Progenitor cell of endocrine pancreas (in vitro differentiated cells): ENCODE data around the gene CLASRP. TPM values are rescaled to one million over a fixed set of nuclear protein-coding genes. Genes with fewer than 3 reads are reported as not detected.

ENCODE experiments used
- DNase-seq: peaks from one replicate; pipeline ENCODE4 v3.0.0; 2021; ENCODE audit warnings: low spot score; ENCODE audit not compliant: unreplicated experiment
- H3K27ac Mint-ChIP-seq: 2 replicates; pipeline ENCODE4 v1.8.0; 2021; ENCODE audit warnings: mild to moderate bottlenecking, moderate library complexity, mixed read lengths
- H3K27me3 Mint-ChIP-seq: 2 replicates; pipeline ENCODE4 v1.8.0; 2021; ENCODE audit warnings: mixed read lengths
- H3K36me3 Mint-ChIP-seq: 2 replicates; pipeline ENCODE4 v1.8.0; 2022; ENCODE audit warnings: mixed read lengths; ENCODE audit not compliant: insufficient read depth
- H3K4me1 Mint-ChIP-seq: 2 replicates; pipeline ENCODE4 v1.8.0; 2021; ENCODE audit warnings: low read depth, mixed read lengths
- H3K4me3 Mint-ChIP-seq: 2 replicates; pipeline ENCODE4 v1.8.0; 2021; ENCODE audit warnings: low read depth, mild to moderate bottlenecking, moderate library complexity, mixed read lengths
- H3K9me3 Mint-ChIP-seq: 2 replicates; pipeline ENCODE4 v1.8.0; 2021; ENCODE audit warnings: low read depth, mixed read lengths
- CTCF ChIP-seq: fragments of 200-600 bp; sonication (generic); IDR thresholded peaks from one replicate; pipeline ENCODE4 v1.5.0; 2021; ENCODE audit warnings: antibody characterized with exemption, mild to moderate bottlenecking; ENCODE audit not compliant: unreplicated experiment
- total RNA-seq: library from RNA; stranded (reverse); gene quantifications from 2 replicates; pipeline ENCODE4 v1.2.1, GENCODE V29; 2021

Gene CLASRP
- total RNA-seq, 1 donor from 2014 or later = 111 TPM

GRCh38 chr19:45016388-45017314 is 22.2 kb upstream of the CLASRP start:
- H3K27ac Mint-ChIP-seq = no peak overlapping the region

GRCh38 chr19:45019187-45019586 is 19.7 kb upstream of the CLASRP start:
- Mint-ChIP-seq H3K27ac (no peak overlapping the region), H3K27me3 (no peaks in the 10 kb centered on the region), H3K4me3 (no peak overlapping the region), H3K9me3 (no peaks in the 10 kb centered on the region), H3K36me3 (no peaks in the 10 kb centered on the region), H3K4me1 (no peaks in the 10 kb centered on the region)
- DNase-seq = no peak
- no peak for TF ChIP-seq CTCF

More at GRCh38 chr19:45016388-45017314, 22.2 kb upstream of the CLASRP start:
- Mint-ChIP-seq H3K36me3 (no peaks in the 10 kb centered on the region), H3K4me1 (no peaks in the 10 kb centered on the region), H3K4me3 (no peak overlapping the region), H3K9me3 (no peaks in the 10 kb centered on the region), H3K27me3 (no peaks in the 10 kb centered on the region)
- DNase-seq = peak; percentile 56
- TF ChIP-seq CTCF = peak; percentile 69

GRCh38 chr19:45020071-45020470 is 18.8 kb upstream of the CLASRP start:
- TF ChIP-seq CTCF = no peak
- H3K9me3 Mint-ChIP-seq = no peaks in the 10 kb centered on the region
- no peaks in the 10 kb centered on the region for H3K4me1 Mint-ChIP-seq
- DNase-seq = no peak
- no peaks in the 10 kb centered on the region for H3K27me3 Mint-ChIP-seq
- no peak overlapping the region for H3K4me3 Mint-ChIP-seq
- H3K36me3 Mint-ChIP-seq = no peaks in the 10 kb centered on the region
- H3K27ac Mint-ChIP-seq = no peak overlapping the region

GRCh38 chr19:45021971-45022370 is 16.9 kb upstream of the CLASRP start:
- no peak for DNase-seq
- Mint-ChIP-seq H3K36me3 (no peaks in the 10 kb centered on the region), H3K27me3 (no peaks in the 10 kb centered on the region), H3K27ac (peak overlapping the region; percentile 41), H3K4me3 (no peak overlapping the region), H3K4me1 (no peaks in the 10 kb centered on the region), H3K9me3 (no peaks in the 10 kb centered on the region)
- no peak for TF ChIP-seq CTCF

GRCh38 chr19:45023048-45023447 is 15.8 kb upstream of the CLASRP start:
- H3K27ac Mint-ChIP-seq = no peak overlapping the region
- no peak for TF ChIP-seq CTCF
- H3K27me3 Mint-ChIP-seq = no peaks in the 10 kb centered on the region
- H3K36me3 Mint-ChIP-seq = no peaks in the 10 kb centered on the region
- DNase-seq = no peak
- H3K4me3 Mint-ChIP-seq = no peak overlapping the region
- no peaks in the 10 kb centered on the region for H3K9me3 Mint-ChIP-seq
- H3K4me1 Mint-ChIP-seq = no peaks in the 10 kb centered on the region
